Cardiac septum (tissue), 1 donor: ENCODE results near the gene IL31RA. TPM values are rescaled to one million over a fixed set of nuclear protein-coding genes. Genes with fewer than 3 reads are reported as not detected.

Experiments used
- DNase-seq: peaks from one replicate; pipeline ENCODE4 v3.0.0-alpha.2; 2020; ENCODE audit warnings: low spot score
- intact Hi-C: fragments of 100-400 bp; cut with DNase I; formaldehyde crosslinking; loops from one replicate; pipeline ENCODE4 v1.14.0; 2022
- total RNA-seq: library from RNA; stranded (reverse); fragmentation: NEBNext Ultra II Directional; extraction: Animal tissue kit (Norgen Biotek cat#: 25700); gene quantifications from one replicate; pipeline ENCODE4 v1.2.1, GENCODE V29; 2021
- donor health status: DM: no; HTN: no; CAD: no.

The IL31RA gene
- total RNA-seq, 1 donor from 2014 or later: 1.3 TPM

DNA sequence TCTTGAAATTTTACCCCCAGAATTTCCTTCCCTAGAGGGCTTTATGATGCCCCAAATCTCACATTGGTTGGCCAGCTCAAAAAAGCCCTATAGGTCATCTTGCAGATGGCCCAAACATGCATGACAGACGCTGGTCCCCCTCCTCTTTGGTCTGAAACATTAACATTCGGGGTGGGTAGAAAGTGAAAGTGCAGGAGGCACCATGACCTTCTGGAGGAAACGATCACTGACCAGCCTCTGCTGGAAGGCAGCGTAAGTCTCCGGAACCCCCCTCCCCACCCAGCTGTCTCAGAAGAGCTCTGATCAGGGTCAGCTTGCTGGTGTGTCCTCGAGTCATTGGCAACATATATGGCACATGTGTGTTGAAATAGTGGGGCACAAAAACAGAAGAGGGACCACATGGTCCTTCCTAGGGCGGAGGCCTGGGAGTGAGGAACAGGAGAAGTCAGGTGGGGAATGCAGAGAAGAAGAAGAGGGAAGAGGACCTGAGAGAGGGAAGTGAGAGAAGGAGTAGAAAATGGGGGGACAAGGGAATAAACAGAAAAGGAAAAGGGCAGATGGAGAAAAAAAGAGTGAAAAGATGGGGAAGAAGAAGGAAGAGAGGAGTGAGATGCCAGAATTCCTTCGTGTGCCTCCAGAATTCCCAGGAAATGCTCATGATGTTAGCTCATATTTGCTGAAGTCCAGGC is 46.2 kb downstream of the IL31RA start:
- no peak for DNase-seq
- intact Hi-C loops: no loop called here

DNA sequence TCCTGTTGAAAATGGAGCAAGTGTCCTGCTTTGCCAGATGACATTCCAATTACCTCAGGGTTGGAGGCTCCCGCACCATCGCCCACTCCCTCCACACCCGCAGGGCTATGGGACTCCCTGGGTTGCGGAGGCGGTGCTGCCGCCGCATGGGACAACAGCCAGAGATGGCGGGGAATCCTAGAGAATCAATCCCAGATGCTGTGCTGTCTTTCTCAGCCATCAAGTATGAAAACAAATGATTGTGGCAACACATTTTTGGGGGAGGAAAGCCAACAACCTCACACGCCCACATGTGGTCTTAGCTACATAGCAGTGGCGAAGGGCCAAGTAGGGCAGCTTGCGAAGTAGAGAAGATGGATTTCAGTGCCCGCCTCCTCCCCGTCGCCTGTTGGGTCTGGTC is 46.7 kb downstream of the IL31RA start:
- intact Hi-C loops: no loop called here
- no peak for DNase-seq

DNA sequence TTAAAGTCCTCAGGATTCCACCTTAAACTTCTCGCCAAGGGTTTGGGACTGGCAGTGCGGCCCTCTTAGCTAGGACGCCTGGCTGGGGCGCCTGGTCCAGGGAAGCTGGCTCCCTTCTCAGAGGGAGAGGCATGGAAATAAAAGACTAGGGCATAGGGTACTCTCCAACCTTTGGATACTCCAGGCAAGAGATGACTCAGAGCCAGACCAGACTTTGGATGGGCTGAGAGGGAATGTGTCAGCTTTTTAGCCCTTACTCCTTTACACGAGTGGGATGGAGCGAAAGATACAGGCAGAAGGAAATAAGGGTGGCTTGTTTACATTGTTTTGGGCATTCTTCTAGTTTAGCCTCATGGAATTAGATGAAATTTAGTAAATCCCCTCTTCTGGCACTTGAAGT is 48.2 kb downstream of the IL31RA start:
- intact Hi-C loops: no loop called here
- no peak for DNase-seq

DNA sequence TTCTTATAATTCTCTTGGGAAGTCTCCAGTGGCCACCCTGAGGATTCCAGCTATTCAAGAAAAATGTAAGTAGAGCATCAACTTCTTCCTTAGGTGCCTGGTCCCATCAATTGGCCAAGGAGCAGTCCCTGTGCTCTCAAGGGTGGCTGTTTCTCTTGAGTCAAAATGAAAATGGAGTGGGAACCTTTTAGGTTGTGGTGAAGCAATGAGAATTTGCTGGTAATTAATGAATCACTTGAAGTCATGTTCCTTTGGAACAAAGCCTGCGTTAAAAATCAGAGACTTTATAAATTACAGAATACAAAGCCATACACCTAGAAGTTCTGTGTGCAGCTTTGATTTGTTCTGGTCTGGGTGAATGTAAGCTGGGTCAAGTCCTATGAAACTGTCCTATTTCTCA is 48.9 kb downstream of the IL31RA start:
- intact Hi-C loops: no loop called here
- no peak for DNase-seq

DNA sequence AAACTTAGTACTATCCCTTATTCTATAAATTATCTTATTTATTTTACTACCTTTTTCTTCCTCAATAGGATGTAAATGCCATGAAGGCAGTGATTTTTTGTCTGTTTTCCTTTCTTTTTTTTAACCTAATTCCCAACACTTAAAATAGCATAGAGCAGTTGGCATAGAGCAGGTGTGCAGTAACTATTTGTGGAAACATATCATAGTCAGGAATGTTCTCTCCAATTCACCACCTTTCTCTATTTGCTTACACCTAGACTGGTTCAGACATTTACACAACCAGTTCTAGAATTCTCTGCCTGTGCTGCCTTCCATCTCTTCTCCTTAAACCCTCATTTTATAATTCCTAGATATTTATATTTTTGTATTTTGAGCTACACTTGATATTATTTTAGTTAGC is 49.6 kb downstream of the IL31RA start:
- intact Hi-C loops: no loop called here
- DNase-seq: no peak

DNA sequence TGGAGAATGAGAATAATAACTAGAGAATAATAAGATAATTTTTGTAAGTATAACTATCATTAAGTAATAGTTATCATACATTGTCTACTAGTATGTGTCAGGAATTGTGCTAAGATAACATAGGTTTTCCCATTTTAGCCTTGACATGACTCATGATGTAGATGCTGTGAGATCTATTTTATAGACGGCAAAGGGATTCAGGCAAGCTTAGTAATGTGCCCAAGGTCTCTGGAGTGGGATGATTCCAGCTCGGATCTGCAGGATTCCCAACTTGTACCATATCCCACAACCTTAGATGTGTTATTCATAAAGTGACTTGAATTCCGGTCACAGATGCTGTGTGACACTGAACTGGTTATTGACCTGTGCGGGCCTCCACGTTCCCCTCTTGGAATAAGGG is 51.5 kb downstream of the IL31RA start:
- DNase-seq: no peak
- intact Hi-C loops: no loop called here

DNA sequence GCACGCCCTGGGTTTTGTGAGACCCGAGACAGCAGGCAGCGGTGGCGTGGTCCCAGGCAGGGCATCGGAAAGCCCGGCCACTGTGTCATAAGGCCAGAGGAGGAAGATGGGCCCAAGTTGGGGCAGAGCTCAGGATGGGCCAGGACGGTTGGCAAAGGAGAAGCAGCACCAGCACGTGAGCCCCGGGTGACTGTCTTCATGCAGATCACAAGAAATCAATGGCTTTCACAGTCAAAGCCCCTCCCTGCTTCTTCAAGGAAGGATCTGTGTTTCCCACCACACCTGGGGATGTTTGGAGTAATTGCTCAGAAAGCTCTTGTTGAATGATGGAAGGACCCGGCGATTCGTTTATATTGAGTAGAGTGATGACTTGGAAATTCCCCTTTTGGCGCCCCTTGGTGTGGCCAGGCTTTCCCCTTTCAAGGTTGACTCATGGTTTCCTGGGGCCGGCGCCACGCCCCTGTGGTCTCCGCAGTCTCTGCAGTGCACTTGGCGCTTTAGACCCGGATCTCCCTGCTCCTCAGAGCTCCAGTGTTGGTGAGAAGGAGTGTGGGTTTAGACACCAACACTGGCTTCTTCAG is 52.1 kb downstream of the IL31RA start:
- no peak for DNase-seq
- intact Hi-C loops: no loop called here

DNA sequence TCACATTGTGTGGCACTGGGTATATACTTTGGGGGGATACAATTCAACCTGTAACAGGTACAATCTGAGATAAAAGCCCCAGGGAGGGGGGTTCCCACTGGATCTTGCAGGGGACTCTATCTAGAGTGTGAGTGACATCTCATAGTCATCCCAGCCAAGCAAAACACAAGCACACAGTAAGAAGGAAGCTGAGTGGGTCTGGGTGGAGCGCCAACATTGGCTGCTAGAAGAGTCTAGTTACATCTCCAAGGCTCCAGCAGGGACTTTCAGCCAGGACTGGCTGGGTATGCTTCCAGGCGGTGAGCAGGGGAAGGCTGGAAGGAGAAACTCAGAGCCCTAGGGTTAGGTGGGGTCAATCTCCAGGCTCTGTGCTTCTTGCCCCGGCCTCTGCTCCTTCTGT is 53.0 kb downstream of the IL31RA start:
- no peak for DNase-seq
- intact Hi-C loops: no loop called here

DNA sequence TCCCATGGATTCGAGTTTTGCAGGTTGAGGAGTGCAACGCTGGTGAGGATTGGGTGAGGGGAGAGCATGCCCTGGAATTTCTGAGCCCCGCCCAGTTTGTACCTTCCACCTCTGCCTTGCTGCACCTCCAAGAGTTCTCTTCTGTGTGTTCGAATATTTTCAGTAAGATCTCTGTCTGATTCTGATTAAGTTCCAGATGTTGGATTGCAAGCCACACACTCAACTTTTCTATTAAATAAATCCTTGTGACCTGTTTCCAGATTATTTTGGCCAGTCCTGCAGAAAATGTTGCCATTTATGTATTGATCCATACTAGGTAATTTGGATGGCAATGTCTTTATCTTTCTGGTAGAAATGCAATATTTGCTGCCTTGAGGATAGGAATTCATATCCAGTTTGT is 54.1 kb downstream of the IL31RA start:
- no peak for DNase-seq
- intact Hi-C loops: no loop called here

DNA sequence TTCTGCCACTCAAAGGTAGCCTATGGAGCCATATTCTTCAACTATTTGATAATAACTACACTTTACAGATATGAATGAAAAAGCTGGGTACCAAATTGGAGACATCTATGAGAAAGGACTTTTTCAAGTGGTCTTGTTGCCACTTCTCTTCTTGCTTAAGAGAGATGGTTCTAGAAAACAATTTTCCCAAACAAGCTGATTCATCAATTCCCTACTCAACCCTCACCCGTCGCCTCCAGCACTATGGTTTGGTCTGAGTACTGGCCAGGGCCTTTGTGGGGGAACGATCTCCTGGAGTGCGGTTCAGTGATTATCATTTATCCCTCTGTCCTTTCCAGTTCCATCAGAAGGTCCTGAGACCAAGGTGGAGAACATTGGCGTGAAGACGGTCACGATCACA is 56.8 kb downstream of the IL31RA start:
- DNase-seq: no peak
- intact Hi-C loops: no loop called here

DNA sequence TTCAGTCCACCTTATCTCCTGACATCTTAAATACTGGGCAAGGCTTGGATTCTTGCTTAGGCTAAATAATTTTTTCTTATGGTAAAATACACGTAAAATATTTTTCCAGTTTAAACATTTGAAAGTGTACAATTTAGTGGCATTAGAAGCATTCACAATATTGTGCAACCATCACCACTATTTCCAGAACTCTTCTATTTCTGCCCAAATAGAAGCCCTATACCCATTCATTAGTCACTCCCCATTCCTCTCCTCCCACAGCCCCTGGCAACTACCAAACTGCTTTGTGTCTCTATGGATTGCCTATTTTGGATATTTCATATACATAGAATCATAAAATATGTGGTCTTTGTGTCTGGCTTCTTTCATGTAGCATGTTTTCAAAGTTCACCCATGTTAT is 57.6 kb downstream of the IL31RA start:
- intact Hi-C loops: no loop called here
- DNase-seq: no peak

DNA sequence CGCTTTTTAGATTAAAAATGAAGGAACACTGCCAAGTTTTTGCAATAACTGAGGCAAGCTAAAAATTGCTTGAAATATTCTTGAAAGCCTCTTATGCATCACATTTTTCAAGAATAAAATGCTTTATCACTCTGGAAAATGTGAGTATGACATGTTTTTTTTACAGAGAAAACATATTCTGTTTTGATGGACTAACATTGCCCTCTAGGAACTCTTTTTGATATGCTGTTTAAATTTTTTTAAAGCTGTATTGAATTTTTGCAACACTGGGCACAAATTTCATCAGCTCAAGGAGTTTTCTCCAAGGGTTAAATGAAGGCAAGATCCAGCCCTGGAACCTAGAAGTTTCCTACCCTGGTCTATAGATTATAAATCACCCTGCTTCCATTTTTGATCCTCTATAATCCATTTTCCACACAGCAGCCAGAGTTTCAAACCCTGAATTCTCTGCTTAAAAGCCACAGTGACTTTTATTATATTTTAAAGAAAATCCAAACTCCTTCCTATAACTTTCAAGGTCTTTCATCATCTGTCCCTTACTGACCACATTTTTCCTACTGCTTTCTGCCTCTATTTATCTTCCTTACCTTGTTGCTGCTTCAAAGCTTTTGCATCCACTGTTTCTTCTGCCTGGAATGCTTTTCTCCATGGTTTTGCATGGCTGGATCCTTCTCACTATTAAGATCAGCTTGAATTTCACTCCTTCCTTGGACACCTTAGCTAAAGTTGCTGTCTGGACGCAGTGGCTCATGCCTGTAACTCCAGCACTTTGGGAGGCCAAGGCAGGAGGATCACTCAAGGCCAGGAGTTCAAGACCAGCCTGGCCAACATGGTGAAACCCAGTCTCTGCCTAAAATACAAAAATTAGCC is 60.9 kb downstream of the IL31RA start:
- no peak for DNase-seq
- intact Hi-C loops: no loop called here

DNA sequence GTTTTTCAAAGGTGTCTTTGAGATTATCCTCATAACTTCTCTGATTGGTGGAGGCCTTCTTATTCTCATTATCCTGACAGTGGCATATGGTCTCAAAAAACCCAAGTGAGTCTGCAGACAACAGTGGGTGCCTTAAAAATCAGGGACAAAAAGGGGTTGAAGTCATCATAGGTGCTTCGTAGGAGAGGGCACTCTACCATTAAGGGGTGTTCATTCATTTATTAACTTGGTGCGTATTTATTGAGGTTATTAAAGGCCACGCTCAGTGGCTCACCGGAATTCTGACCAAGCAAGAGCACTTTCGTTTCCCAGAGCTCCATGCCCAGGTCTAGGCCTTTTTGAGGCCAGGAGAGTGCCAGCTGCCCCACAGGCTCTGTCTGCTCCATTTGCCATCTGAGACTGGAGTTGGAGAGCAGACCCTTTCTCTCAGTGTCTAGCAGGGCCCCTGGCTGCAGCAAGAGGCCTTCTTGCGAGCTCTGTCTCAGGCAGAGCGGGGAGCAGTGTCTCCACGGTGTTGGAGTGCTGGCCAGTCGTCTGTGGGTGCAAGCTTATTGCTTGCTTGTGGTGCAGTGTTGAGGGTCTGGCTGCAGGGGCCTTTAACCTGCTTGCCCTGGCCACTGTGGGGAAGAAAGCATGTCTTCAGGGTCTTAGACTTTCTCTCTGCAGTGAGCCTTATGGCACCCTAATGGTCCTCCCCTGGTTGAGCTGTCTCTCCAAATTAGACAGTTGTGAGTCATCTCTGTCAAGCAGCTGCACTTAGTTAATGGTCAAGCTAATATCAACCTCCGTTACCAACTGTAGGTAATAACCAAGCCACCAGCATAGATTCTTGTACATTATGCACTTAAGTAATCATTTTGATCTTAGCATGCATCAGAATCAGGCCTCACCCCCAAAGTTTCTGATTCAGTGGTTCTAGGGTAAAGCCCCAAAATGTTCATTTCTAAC is 62.6 kb downstream of the IL31RA start:
- intact Hi-C loops: no loop called here
- no peak for DNase-seq

DNA sequence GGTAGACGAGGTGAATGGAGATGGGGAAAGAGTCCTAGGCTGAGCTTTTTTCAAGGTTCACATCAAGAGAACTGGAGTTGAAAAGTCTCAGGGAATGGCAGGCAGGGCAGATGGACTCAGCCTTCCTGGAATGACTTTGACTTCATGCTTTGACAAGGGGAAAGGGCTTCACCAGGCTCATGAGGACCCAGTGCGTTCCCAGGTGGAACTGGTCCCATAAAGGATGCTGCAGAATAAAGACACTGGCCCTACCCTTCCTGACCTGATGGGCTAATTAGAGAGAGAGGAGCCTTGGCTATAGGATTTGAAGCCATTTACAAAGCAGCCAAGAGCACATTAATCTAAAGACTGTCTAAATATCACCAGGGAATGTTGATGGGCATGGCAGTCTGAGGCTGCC is 63.8 kb downstream of the IL31RA start:
- DNase-seq: no peak
- intact Hi-C loops: no loop called here

DNA sequence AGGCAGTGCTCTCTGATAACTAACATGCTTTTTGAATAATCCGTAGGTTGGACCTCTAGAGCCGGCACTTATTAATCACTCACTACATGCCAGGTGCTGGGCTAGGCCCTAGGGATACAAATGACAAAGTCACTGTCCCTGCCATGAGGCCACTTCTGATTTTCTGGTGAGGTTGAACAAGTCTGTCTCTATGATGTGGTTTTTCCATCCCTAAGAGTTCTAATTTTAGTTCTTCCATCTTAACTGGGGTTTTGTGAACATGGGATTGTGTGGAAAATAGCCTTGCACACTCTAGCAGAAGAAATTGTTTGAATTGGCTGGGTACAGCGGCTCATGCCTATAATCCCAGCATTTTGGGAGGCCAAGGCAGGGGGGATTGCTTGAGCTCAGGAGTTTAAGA is 64.6 kb downstream of the IL31RA start:
- DNase-seq: no peak
- intact Hi-C loops: no loop called here

DNA sequence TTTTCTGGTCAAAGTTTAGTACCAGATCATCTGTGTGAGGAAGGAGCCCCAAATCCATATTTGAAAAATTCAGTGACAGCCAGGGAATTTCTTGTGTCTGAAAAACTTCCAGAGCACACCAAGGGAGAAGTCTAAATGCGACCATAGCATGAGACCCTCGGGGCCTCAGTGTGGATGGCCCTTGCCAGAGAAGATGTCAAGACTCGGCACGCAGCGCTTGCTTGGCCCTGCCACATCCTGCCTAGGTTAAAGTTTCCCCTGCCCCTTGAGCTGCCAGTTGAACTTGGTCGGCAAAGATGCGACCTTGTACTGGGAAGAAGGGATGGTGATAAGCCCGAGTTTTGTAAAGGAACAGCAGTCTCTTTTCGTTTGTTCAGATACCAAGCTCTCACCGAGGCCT is 65.8 kb downstream of the IL31RA start:
- intact Hi-C loops: no loop called here
- DNase-seq: no peak

DNA sequence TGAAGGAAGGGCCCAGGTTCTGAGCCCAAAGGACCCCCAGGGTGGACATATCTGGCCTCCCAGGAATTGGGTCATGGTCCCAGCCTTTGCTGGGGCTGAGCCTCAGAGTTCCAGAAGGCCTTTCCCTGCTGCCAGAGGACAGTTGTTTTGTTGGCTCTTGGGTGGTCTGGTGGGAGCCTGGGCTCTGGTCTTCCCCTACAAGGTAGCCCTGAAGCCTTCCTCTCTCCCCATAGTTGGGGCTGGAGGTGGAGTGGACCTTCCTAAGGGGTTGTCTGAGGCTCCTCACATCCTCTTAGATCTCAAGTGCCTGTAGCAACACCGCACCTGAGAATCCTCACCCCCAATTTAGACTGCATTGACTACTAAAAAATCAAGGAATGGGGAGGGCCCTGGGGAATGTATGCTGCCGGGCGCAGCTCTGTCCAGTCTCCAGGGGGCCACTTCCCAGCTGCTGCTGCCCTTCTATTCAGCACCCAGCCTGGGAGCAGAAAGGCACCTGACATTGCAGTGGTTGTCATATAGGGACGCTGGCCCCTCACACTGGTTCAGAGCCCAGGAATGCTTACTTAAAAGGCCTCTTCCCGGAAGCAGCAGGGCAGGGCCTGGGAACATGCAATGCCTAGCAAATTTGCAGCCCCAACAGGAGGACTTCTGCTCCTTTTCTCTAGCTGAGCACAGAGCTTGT is 66.4 kb downstream of the IL31RA start:
- no peak for DNase-seq
- intact Hi-C loops: no loop called here

DNA sequence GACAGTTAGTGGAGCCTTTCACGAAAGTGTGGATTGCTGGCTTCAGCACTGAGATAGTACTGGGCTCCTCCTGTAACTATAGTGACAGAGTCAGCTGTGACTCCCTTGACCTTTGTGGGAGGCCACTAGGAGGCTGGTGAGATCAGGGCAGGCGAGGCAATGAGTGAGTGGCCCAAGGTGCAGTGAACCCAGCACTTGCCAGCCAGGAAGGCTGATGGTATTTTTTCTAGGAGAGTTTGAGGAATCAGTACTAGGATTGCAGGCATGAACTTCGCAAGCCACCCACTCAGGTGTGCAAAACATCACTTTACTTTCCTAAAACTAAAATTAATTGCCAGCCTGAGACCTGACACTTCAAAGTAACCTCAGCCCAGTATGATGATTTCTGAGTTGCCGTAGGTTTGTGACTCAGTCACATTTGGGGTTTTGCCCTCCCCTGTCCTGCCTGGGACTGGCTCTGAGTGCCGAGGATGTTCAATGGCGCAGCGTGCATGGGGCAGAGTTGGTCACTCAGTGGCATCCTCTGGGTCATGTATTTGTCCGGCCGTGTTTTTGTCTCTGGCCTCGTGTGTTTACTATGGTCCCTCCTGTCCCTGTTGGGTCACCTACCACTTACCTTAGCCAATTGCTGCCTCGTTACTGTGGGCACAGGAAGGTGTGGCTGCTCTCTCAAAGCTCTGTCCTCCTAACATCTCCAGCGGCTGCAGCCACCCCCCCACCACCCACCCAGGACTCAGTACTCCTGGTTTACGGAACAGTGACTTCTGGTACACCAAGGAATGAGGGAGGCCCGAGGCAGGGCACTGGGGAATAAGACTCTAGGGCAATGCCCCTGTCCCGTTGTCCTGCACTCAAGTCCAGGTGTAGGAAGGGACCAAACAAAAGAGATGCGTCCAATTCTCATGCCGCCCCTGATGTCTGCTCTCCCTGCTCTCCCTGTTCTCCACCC is 67.2 kb downstream of the IL31RA start:
- DNase-seq: no peak
- intact Hi-C loops: no loop called here
